ENCODE measurements around the gene NUCKS1.

DNA sequence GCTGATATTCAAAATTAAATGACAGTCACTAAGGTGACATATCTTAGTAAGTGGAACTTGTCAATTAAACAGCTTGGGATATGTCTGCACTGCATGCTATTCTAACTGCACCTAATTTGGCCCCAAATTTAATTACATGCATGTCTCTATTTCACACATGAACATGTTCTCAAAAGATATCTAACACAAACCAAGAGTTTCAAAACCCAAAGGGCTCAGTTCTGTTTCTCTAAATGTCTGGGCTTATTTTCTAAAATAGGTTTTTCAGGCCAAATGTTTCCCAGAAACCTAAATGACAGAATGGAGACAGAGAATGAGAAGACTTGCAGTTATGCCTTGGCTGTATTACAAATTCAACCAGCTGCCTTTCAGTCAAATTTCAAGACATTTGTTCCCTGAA is 14.0 kb upstream of the NUCKS1 start:
- TF ChIP-seq, protein P1, sequence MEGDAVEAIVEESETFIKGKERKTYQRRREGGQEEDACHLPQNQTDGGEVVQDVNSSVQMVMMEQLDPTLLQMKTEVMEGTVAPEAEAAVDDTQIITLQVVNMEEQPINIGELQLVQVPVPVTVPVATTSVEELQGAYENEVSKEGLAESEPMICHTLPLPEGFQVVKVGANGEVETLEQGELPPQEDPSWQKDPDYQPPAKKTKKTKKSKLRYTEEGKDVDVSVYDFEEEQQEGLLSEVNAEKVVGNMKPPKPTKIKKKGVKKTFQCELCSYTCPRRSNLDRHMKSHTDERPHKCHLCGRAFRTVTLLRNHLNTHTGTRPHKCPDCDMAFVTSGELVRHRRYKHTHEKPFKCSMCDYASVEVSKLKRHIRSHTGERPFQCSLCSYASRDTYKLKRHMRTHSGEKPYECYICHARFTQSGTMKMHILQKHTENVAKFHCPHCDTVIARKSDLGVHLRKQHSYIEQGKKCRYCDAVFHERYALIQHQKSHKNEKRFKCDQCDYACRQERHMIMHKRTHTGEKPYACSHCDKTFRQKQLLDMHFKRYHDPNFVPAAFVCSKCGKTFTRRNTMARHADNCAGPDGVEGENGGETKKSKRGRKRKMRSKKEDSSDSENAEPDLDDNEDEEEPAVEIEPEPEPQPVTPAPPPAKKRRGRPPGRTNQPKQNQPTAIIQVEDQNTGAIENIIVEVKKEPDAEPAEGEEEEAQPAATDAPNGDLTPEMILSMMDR (IDR thresholded peaks at IDR 0.05; ENCODE audit: control extremely low read depth in 1 of 3, insufficient read depth in 1 of 3, low read depth in 1 of 3, low read length in 3 of 3): no peak
- TF ChIP-seq, protein P2, sequence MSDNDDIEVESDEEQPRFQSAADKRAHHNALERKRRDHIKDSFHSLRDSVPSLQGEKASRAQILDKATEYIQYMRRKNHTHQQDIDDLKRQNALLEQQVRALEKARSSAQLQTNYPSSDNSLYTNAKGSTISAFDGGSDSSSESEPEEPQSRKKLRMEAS (IDR thresholded peaks at IDR 0.05): no peak
- TF ChIP-seq RAD21 (IDR thresholded peaks at IDR 0.05 in 1 of 2, conservative IDR thresholded peaks at IDR 0.05 in 1 of 2; ENCODE audit: low read depth in 2 of 2, low read length in 2 of 2) (no peak), SP4 (IDR thresholded peaks at IDR 0.05; ENCODE audit: low read length) (no peak), JUN (IDR thresholded peaks at IDR 0.05; ENCODE audit: low read depth, low read length) (no peak), POLR2A (IDR thresholded peaks at IDR 0.05; ENCODE audit: control extremely low read depth in 1 of 2, low read depth in 2 of 2, low read length in 2 of 2) (no peak), EZH2 (IDR thresholded peaks at IDR 0.05; ENCODE audit: low read depth, low read length, severe bottlenecking) (no peak), CEBPB (IDR thresholded peaks at IDR 0.05; ENCODE audit: low read depth, low read length) (no peak), GABPA (IDR thresholded peaks at IDR 0.05; ENCODE audit: borderline replicate concordance, insufficient read depth, low read length) (no peak), SIN3A (conservative IDR thresholded peaks at IDR 0.05 in 1 of 2, IDR thresholded peaks at IDR 0.05 in 1 of 2; ENCODE audit: low read depth in 1 of 2, low read length in 2 of 2) (no peak), EP300 (IDR thresholded peaks at IDR 0.05; ENCODE audit: borderline replicate concordance in 1 of 2, low read depth in 2 of 2, low read length in 2 of 2) (no peak), ZNF274 (IDR thresholded peaks at IDR 0.05; ENCODE audit: borderline replicate concordance, extremely low read depth, low read length) (no peak)
- TF ChIP-seq, protein P3, sequence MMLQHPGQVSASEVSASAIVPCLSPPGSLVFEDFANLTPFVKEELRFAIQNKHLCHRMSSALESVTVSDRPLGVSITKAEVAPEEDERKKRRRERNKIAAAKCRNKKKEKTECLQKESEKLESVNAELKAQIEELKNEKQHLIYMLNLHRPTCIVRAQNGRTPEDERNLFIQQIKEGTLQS (IDR thresholded peaks at IDR 0.05; ENCODE audit: insufficient read depth, low read depth, low read length): no peak

Measured in H1 (cell line).